PC-3 (cell line): ENCODE measurements around the gene ASXL2.

Experiments
- EZH2 ChIP-seq: fragments of 300-600 bp; sonication (generic); IDR thresholded peaks from one replicate; pipeline ENCODE4 v1.6.1; 2017; ENCODE audit warnings: antibody characterized with exemption, mild to moderate bottlenecking, low read length; ENCODE audit not compliant: unreplicated experiment
- EZH2phosphoT487 ChIP-seq: fragments of 300-600 bp; sonication (generic); IDR thresholded peaks from 2 replicates; pipeline ENCODE4 v1.6.1; 2018; ENCODE audit warnings: mild to moderate bottlenecking, antibody characterized with exemption, low read length, borderline replicate concordance
- TF ChIP-seq, protein P1 (sequence below): fragments of 300-600 bp; sonication (generic); conservative IDR thresholded peaks from 2 replicates; pipeline ENCODE4 v1.5.1; 2017; ENCODE audit warnings: antibody characterized with exemption, low read depth, mild to moderate bottlenecking, low read length

GRCh38 chr2:25814681-25815080, 63.6 kb downstream of the ASXL2 start:
- TF ChIP-seq EZH2: no peak
- TF ChIP-seq, protein P1, sequence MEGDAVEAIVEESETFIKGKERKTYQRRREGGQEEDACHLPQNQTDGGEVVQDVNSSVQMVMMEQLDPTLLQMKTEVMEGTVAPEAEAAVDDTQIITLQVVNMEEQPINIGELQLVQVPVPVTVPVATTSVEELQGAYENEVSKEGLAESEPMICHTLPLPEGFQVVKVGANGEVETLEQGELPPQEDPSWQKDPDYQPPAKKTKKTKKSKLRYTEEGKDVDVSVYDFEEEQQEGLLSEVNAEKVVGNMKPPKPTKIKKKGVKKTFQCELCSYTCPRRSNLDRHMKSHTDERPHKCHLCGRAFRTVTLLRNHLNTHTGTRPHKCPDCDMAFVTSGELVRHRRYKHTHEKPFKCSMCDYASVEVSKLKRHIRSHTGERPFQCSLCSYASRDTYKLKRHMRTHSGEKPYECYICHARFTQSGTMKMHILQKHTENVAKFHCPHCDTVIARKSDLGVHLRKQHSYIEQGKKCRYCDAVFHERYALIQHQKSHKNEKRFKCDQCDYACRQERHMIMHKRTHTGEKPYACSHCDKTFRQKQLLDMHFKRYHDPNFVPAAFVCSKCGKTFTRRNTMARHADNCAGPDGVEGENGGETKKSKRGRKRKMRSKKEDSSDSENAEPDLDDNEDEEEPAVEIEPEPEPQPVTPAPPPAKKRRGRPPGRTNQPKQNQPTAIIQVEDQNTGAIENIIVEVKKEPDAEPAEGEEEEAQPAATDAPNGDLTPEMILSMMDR: no peak
- no peak for TF ChIP-seq EZH2phosphoT487
